GM18517 (cell line): Measurements from ENCODE around the gene RNFT1.
"Not testable (repeated sequence)": the region's sequence is repeated elsewhere in the genome, so short reads cannot be mapped to it uniquely, and the experiment has no call there.

Experiments used
- ATAC-seq: cut with Tn5 transposase; IDR thresholded peaks from one replicate; pipeline ENCODE4 v1.9.1; 2021; ENCODE audit warnings: mild to moderate bottlenecking, moderate library complexity; ENCODE audit not compliant: unreplicated experiment

RNFT1 gene

GRCh38 chr17:59930768-59931167 is 33.8 kb downstream of the RNFT1 start:
- ATAC-seq = not testable (repeated sequence)

GRCh38 chr17:59930121-59930520 is 34.4 kb downstream of the RNFT1 start:
- ATAC-seq = not testable (repeated sequence)

GRCh38 chr17:59920637-59921036 is 43.9 kb downstream of the RNFT1 start:
- ATAC-seq = not testable (repeated sequence)

- no peak for ATAC-seq
These were observed 48.1 kb downstream of the RNFT1 start for GRCh38 chr17:59916446-59916845.

GRCh38 chr17:59914274-59914854 is 50.2 kb downstream of the RNFT1 start:
- no peak for ATAC-seq

GRCh38 chr17:59907467-59907866 is 57.1 kb downstream of the RNFT1 start:
- no peak for ATAC-seq

- no peak for ATAC-seq
These were observed 61.1 kb downstream of the RNFT1 start for GRCh38 chr17:59903455-59903854.
